GM12878 (cell line): ENCODE results near the gene RIOX2. TPM values are rescaled to one million over a fixed set of nuclear protein-coding genes. Genes with fewer than 3 reads are reported as not detected.
A peak's percentile ranks its signal among the peaks of the same experiment; 100 is the strongest.

ENCODE experiments used
- ATAC-seq: fragments of 200-7000 bp; cut with Tn5 transposase; 3 replicates; pipeline ENCODE4 v1.9.1; 2020; ENCODE audit warnings: mild to moderate bottlenecking, moderate library complexity
- BruUV-seq: library from RNA; stranded (reverse); fragments of 400-500 nt; replicated peaks from 2 replicates; lab custom pipeline; 2021; lab: Mats Ljungman, UMichigan
- CTCF ChIA-PET: fragments of 300-600 bp; sonication (Branson Sonifier 250); formaldehyde crosslinking; extraction: SDS; loops from one replicate; lab custom pipeline; 2021; ENCODE audit warnings: inconsistent platforms; lab: Yijun Ruan, JAX
- POLR2A ChIA-PET: fragments of 350-600 bp; formaldehyde crosslinking; extraction: SDS; loops from one replicate; lab custom pipeline; 2021; ENCODE audit warnings: inconsistent platforms; lab: Charles Lee
- RAD21 ChIA-PET: fragments of 300-600 bp; sonication (Branson Sonifier 250); formaldehyde crosslinking; loops from one replicate; lab custom pipeline; 2023; ENCODE audit warnings: antibody characterized with exemption; ENCODE audit not compliant: unreplicated experiment; lab: Charles Lee
- SMC1A ChIA-PET: fragments of 300-600 bp; sonication (Branson Sonifier 250); formaldehyde crosslinking; loops from one replicate; lab custom pipeline; 2023; ENCODE audit not compliant: unreplicated experiment, uncharacterized antibody; lab: Charles Lee
- DNase-seq: peaks from one replicate; pipeline ENCODE4 v3.0.0-alpha.2; 2011; ENCODE audit warnings: low read depth, low spot score
- FAIRE-seq: peaks from 3 replicates; lab custom pipeline; 2011; peaks lifted over from hg19 to GRCh38; lab: Jason Lieb, UNC
- H2AFZ ChIP-seq: 2 replicates; pipeline ENCODE4 v1.6.0; 2011; ENCODE audit warnings: low read depth, low read length, control low read depth; ENCODE audit not compliant: control insufficient read depth
- H3K27ac ChIP-seq: 2 replicates; pipeline ENCODE4 v1.5.1; 2011; ENCODE audit warnings: control low read depth; ENCODE audit not compliant: control insufficient read depth, insufficient read depth
- H3K27me3 ChIP-seq, 2 experiments: replicated peaks in 1 of 2; 2 replicates each; pipeline versions ENCODE4 v1.6.0 to v1.6.1; 2011; ENCODE audit warnings: low read length in 1 of 2; ENCODE audit not compliant: control insufficient read depth in 2 of 2, insufficient read depth in 2 of 2
- H3K36me3 ChIP-seq, 2 experiments: 2 replicates each; pipeline ENCODE4 v1.5.1; 2011; ENCODE audit warnings: low read length in 1 of 2; ENCODE audit not compliant: control insufficient read depth in 2 of 2, insufficient read depth in 2 of 2
- H3K4me1 ChIP-seq: 2 replicates; pipeline ENCODE4 v1.6.1; 2011; ENCODE audit warnings: mild to moderate bottlenecking, low read length, moderate library complexity, mixed read lengths; ENCODE audit not compliant: control insufficient read depth, insufficient read depth
- H3K4me2 ChIP-seq: 2 replicates; pipeline ENCODE4 v1.6.0; 2011; ENCODE audit warnings: control low read depth; ENCODE audit not compliant: control insufficient read depth, insufficient read depth
- H3K4me3 ChIP-seq: fragments of 200-600 bp; sonication (generic); 2 replicates; pipeline ENCODE4 v1.5.1; 2016
- H3K79me2 ChIP-seq: 2 replicates; pipeline ENCODE4 v1.6.0; 2011; ENCODE audit warnings: low read length; ENCODE audit not compliant: control insufficient read depth, insufficient read depth
- H3K9ac ChIP-seq: 2 replicates; pipeline ENCODE4 v1.8.0; 2011; ENCODE audit warnings: low read length, control low read depth, mixed read lengths; ENCODE audit not compliant: control insufficient read depth, insufficient read depth
- H3K9me3 ChIP-seq: replicated peaks from 3 replicates; pipeline ENCODE4 v1.5.1; 2011; ENCODE audit warnings: mild to moderate bottlenecking, low read length; ENCODE audit not compliant: control insufficient read depth, insufficient read depth
- H4K20me1 ChIP-seq: 2 replicates; pipeline ENCODE4 v1.6.0; 2011; ENCODE audit not compliant: control insufficient read depth, insufficient read depth
- CBX3 ChIP-seq: fragments of 200-600 bp; sonication (generic); IDR thresholded peaks from 2 replicates; pipeline ENCODE4 v1.6.1; 2016; ENCODE audit warnings: low read depth, borderline replicate concordance
- ETV6 ChIP-seq, 2 experiments: fragments of 450-650 bp in 1 of 2; IDR thresholded peaks in 1 of 2; conservative IDR thresholded peaks in 1 of 2; 2 replicates each; pipeline ENCODE4 v1.6.1; 2014; ENCODE audit warnings: antibody characterized with exemption in 1 of 2, borderline replicate concordance in 1 of 2, low read depth in 1 of 2, mild to moderate bottlenecking in 1 of 2, moderate library complexity in 1 of 2
- GATAD2B ChIP-seq: fragments of 450-650 bp; conservative IDR thresholded peaks from 2 replicates; pipeline ENCODE4 v1.6.1; 2017; ENCODE audit warnings: low read depth, mild to moderate bottlenecking, moderate library complexity
- JUNB ChIP-seq: IDR thresholded peaks from 2 replicates; pipeline ENCODE4 v1.6.1; 2016; ENCODE audit warnings: antibody characterized with exemption, mild to moderate bottlenecking
- MEF2A ChIP-seq: IDR thresholded peaks from 2 replicates; pipeline ENCODE4 v1.6.1; 2011; ENCODE audit warnings: low read depth, mild to moderate bottlenecking, low read length, moderate library complexity; ENCODE audit not compliant: insufficient read depth
- SMAD1 ChIP-seq: fragments of 450-650 bp; IDR thresholded peaks from 2 replicates; pipeline ENCODE4 v1.6.1; 2018; ENCODE audit warnings: mild to moderate bottlenecking, low read depth; ENCODE audit not compliant: partially characterized antibody
- SMAD5 ChIP-seq: IDR thresholded peaks from 2 replicates; pipeline ENCODE4 v1.6.1; 2016; ENCODE audit warnings: antibody characterized with exemption, low read depth
- YY1 ChIP-seq: IDR thresholded peaks from 2 replicates; pipeline ENCODE4 v1.6.1; 2011; ENCODE audit warnings: low read depth, mild to moderate bottlenecking, low read length
- ZNF207 ChIP-seq: fragments of 450-650 bp; IDR thresholded peaks from 2 replicates; pipeline ENCODE4 v1.6.1; 2014; ENCODE audit warnings: antibody characterized with exemption, mild to moderate bottlenecking, borderline replicate concordance
- WGBS: methylation state at CpG from one replicate; pipeline ENCODE4 v1.1.6; 2016; ENCODE audit warnings: low lambda C conversion rate; ENCODE audit not compliant: insufficient replicate concordance, insufficient coverage; ENCODE audit errors: missing lambda C conversion rate; 5-methylcytosine and 5-hydroxymethylcytosine counted together
- in situ Hi-C: fragments of 300-500 bp; cut with MboI; formaldehyde crosslinking; loops from 9 replicates; pipeline ENCODE4 v1.14.3; 2018; ENCODE audit warnings: mixed read lengths
- intact Hi-C: fragments of 100-400 bp; cut with micrococcal nuclease; formaldehyde crosslinking; loops from one replicate; pipeline ENCODE4 v1.14.2; 2022; ENCODE audit not compliant: unreplicated experiment
- polyA plus RNA-seq, 11 experiments: library from polyadenylated mRNA; depleted of rRNA in 4 of 11; unstranded in 6 of 11; stranded (reverse) in 5 of 11; fragments of >200 nt; fragmentation: Nextera tagmentation in 4 of 11; fragmentation: Illumina TruSeq in 1 of 11; extraction: Ambion mirVana in 4 of 11; extraction: Trizol in 1 of 11; gene quantifications; 1 replicate in 1 of 11; 2 replicates in 10 of 11; pipeline versions ENCODE4 v1.2.1 to v1.2.3, GENCODE V29; 2011 to 2016; ENCODE audit warnings: inconsistent platforms in 2 of 11, missing spikeins in 2 of 11, low read depth in 1 of 11
- total RNA-seq, 4 experiments: library from RNA; depleted of rRNA in 3 of 4; stranded (reverse); fragments of >200 nt in 3 of 4; fragmentation: Illumina TruSeq in 1 of 4; extraction: Trizol in 1 of 4; gene quantifications; 2 replicates each; pipeline versions ENCODE4 v1.2.1 to v1.2.3, GENCODE V29; 2013 to 2021

The RIOX2 gene
- total and polyA plus RNA-seq, 10 of the 15 experiments (the other 5 are each of a cell fraction or from before 2014, with no cell fraction given), result 24.1 to 52.6 (median 44.0) TPM

GRCh38 chr3:97981886-97982285 lies 9.7 kb upstream of the RIOX2 start:
- Histone ChIP-seq H3K9me3 (no peaks in the 10 kb centered on the region), H3K27me3 (no peaks in the 10 kb centered on the region), H3K27ac (no peak overlapping the region), H3K36me3 (no peaks in the 10 kb centered on the region), H3K4me1 (no peaks in the 10 kb centered on the region; the same call in 1 of the 2 replicates), H3K4me2 (no peak overlapping the region), H3K79me2 (no peaks in the 10 kb centered on the region), H3K4me3 (no peak overlapping the region), H2AFZ (no peak overlapping the region), H3K9ac (no peak overlapping the region), H4K20me1 (no peaks in the 10 kb centered on the region)
- RAD21 ChIA-PET, result no interaction called here
- DNase-seq (no peak), ATAC-seq (no peak), FAIRE-seq (no peak)
- TF ChIP-seq SMAD5, result no peak
- TF ChIP-seq ETV6 (conservative IDR thresholded peaks at IDR 0.05 in 1 of 2, IDR thresholded peaks at IDR 0.05 in 1 of 2; ENCODE audit: borderline replicate concordance in 1 of 2, low read depth in 1 of 2), result no peak
- no peak for TF ChIP-seq YY1
- TF ChIP-seq JUNB, result peak; percentile 18; the same call in 1 of the 2 replicates
- no peak for TF ChIP-seq ZNF207
- 0 out of 2 replicates have a peak, but pooled peaks have one; percentile 34 for TF ChIP-seq MEF2A
- TF ChIP-seq SMAD1, result no peak
- TF ChIP-seq CBX3, result no peak
- no peak for TF ChIP-seq GATAD2B
- 31% methylated on average over 3 of the region's 3 CpGs for WGBS
- CTCF ChIA-PET, result interaction anchor here (1.3 kb wide), 1 partner anchor 15 kb away, joined by 3 read pairs; no protein-coding TSS in a partner anchor
- POLR2A ChIA-PET, result no interaction called here
- intact Hi-C loops (no loop called here), in situ Hi-C loops (no loop called here)
- SMC1A ChIA-PET, result interaction anchor here (1.2 kb wide), 1 partner anchor 68 kb away, joined by 3 read pairs; no protein-coding TSS in a partner anchor
- no TSS peak for BruUV-seq
